ENCODE results near the gene CDX1. TPM values are rescaled to one million over a fixed set of nuclear protein-coding genes. Genes with fewer than 3 reads are reported as not detected.

Gene CDX1
- total RNA-seq, 4 donors from 2014 or later: not detected

DNA sequence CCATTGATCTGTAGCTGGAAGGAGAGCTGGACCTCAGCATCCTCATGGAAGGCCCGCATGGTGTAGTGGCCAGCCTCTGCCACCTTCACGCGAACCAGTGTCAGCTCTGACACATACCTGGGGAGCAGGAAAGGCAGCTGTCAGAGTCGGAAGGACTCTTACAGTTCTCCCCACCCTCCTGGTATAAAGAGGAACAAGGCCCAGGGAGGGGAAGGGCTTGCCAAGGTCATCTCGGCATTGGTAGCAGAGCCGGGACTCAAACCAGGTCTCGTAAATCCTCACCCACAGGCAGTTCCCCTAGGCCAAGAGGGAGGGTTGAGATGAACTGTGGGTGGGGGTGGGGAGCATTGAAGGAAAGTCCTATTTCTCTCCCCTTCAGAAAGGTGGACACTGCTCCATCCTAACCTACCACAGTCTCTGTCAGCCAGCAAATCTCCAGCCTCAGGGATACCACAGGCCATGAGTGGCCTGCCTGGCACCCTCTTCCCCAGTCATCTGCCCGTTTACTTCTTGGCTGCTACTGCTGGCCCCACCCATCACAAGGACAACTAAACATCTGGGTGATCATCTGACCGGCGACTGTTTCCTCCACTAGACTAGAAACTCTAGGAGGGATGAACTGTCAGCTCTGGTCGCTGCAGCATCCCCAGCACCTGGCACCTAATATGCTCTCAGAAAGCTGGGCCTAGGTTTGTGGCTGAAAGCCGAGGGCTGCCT lies 34.4 kb upstream of the CDX1 start:
- H3K9me3 ChIP-seq: no peaks in the 10 kb centered on the region
- TF ChIP-seq, protein P1, sequence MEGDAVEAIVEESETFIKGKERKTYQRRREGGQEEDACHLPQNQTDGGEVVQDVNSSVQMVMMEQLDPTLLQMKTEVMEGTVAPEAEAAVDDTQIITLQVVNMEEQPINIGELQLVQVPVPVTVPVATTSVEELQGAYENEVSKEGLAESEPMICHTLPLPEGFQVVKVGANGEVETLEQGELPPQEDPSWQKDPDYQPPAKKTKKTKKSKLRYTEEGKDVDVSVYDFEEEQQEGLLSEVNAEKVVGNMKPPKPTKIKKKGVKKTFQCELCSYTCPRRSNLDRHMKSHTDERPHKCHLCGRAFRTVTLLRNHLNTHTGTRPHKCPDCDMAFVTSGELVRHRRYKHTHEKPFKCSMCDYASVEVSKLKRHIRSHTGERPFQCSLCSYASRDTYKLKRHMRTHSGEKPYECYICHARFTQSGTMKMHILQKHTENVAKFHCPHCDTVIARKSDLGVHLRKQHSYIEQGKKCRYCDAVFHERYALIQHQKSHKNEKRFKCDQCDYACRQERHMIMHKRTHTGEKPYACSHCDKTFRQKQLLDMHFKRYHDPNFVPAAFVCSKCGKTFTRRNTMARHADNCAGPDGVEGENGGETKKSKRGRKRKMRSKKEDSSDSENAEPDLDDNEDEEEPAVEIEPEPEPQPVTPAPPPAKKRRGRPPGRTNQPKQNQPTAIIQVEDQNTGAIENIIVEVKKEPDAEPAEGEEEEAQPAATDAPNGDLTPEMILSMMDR (IDR thresholded peaks at IDR 0.05): no peak
- TF ChIP-seq POLR2A (IDR thresholded peaks at IDR 0.05) (no peak), EP300 (IDR thresholded peaks at IDR 0.05) (no peak), POLR2AphosphoS5 (IDR thresholded peaks at IDR 0.05) (no peak)
- peaks cover 0 to 81% of the 10 kb centered on the region in 2 donors for H3K36me3 ChIP-seq
- peak overlapping the region in 3 of 4 donors; percentile 60 to 90 (median 83) for H3K27ac ChIP-seq
- peak; percentile 27 for ATAC-seq
- H3K4me3 ChIP-seq: no peak overlapping the region
- H3K27me3 ChIP-seq: no peaks in the 10 kb centered on the region
- WGBS, 2 donors (ENCODE audit: low coverage in 1 of 2): 29% methylated on average over 2 of the region's 12 CpGs; no CpG with 5 or more reads in 1 of the 2 donors
- peaks cover 0 to 78% (median 48%) of the 10 kb centered on the region in 3 donors for H3K4me1 ChIP-seq

- no peaks in the 10 kb centered on the region for H3K27me3 ChIP-seq
- no peak for ATAC-seq
- H3K9me3 ChIP-seq: no peaks in the 10 kb centered on the region
- no peak overlapping the region for H3K4me3 ChIP-seq
- H3K36me3 ChIP-seq: peaks cover 0 to 77% of the 10 kb centered on the region in 2 donors
- TF ChIP-seq EP300 (IDR thresholded peaks at IDR 0.05) (no peak), POLR2AphosphoS5 (IDR thresholded peaks at IDR 0.05) (no peak), POLR2A (IDR thresholded peaks at IDR 0.05) (no peak)
- TF ChIP-seq, protein P1 (IDR thresholded peaks at IDR 0.05): no peak
- WGBS, 2 donors (ENCODE audit: low coverage in 1 of 2): 84 to 95% methylated on average over 5 to 7 of the region's 22 CpGs
- peak overlapping the region in 3 of 4 donors; percentile 26 to 90 (median 83) for H3K27ac ChIP-seq
- H3K4me1 ChIP-seq: peaks cover 4 to 84% (median 54%) of the 10 kb centered on the region in 3 donors
Measured at GRCh38 chr5:150132740-150133139, 33.8 kb upstream of the CDX1 start.

DNA sequence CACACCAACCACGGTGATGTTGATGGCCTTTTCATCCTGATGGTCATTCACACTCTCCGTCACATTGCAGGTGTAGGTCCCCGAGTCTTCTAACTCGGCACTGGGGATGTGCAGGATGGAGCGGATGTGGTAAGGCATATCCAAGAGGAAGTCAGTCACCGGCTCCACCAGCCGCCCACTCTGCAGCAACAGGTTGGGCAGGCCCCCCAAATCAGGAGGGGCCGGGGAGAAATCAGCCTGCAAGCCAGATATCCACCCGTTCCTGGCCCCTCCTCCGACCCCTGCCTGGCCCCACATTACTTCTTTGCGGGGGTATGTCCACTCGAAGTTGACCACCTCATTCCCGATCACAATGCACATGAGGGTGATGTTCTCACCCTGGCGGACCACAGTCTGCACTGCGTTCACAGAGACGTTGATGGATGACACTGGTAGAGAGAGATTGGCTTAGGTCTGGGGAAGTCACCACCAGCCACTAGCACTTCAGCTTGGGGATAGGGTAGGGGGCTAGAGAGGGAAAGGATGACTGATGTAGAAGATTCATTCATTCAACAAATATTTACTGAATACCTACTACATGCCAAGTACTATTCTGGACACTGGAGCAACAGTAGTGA lies 32.9 kb upstream of the CDX1 start:
- H3K9me3 ChIP-seq: no peaks in the 10 kb centered on the region
- TF ChIP-seq POLR2AphosphoS5 (IDR thresholded peaks at IDR 0.05) (no peak), EP300 (IDR thresholded peaks at IDR 0.05) (no peak)
- TF ChIP-seq, protein P1 (IDR thresholded peaks at IDR 0.05): no peak
- peaks cover 0 to 68% of the 10 kb centered on the region in 2 donors for H3K36me3 ChIP-seq
- 45 to 61% methylated on average over 2 to 5 of the region's 16 CpGs for WGBS, 2 donors (ENCODE audit: low coverage in 1 of 2)
- H3K27ac ChIP-seq: peak overlapping the region in 3 of 4 donors; percentile 41 to 90 (median 83)
- no peak for ATAC-seq
- no peak overlapping the region for H3K4me3 ChIP-seq
- H3K4me1 ChIP-seq: peaks cover 8 to 94% (median 64%) of the 10 kb centered on the region in 3 donors
- no peaks in the 10 kb centered on the region for H3K27me3 ChIP-seq

GRCh38 chr5:150134198-150134588 lies 32.4 kb upstream of the CDX1 start:
- H3K36me3 ChIP-seq: peaks cover 0 to 63% of the 10 kb centered on the region in 2 donors
- peaks cover 12 to 99% (median 69%) of the 10 kb centered on the region in 3 donors for H3K4me1 ChIP-seq

More at GRCh38 chr5:150134198-150134588, 32.4 kb upstream of the CDX1 start:
- no peaks in the 10 kb centered on the region for H3K27me3 ChIP-seq
- H3K9me3 ChIP-seq: no peaks in the 10 kb centered on the region
- no peak overlapping the region for H3K4me3 ChIP-seq
- peak overlapping the region in 3 of 4 donors; percentile 41 to 90 (median 83) for H3K27ac ChIP-seq
- no peak for TF ChIP-seq EP300 (IDR thresholded peaks at IDR 0.05)
- TF ChIP-seq POLR2A (IDR thresholded peaks at IDR 0.05): no peak
- TF ChIP-seq POLR2AphosphoS5 (IDR thresholded peaks at IDR 0.05): no peak
- TF ChIP-seq, protein P1 (IDR thresholded peaks at IDR 0.05): no peak
- no peak for ATAC-seq
- WGBS, 2 donors (ENCODE audit: low coverage in 1 of 2): 41 to 64% methylated on average over 2 to 4 of the region's 7 CpGs
